NCI-H2029 treated with DMSO at 0.1 percent for 48 hours (cell line): ENCODE results near the gene MCOLN3.
"Not testable (repeated sequence)": the region's sequence is repeated elsewhere in the genome, so short reads cannot be mapped to it uniquely, and the experiment has no call there.

Experiments
- DNase-seq: peaks from one replicate; lab custom pipeline; 2025; lab: John Stamatoyannopoulos, UW

The MCOLN3 gene

GRCh38 chr1:85047472-85048295, 616 bp downstream of the MCOLN3 start:
- DNase-seq = no peak

DNA sequence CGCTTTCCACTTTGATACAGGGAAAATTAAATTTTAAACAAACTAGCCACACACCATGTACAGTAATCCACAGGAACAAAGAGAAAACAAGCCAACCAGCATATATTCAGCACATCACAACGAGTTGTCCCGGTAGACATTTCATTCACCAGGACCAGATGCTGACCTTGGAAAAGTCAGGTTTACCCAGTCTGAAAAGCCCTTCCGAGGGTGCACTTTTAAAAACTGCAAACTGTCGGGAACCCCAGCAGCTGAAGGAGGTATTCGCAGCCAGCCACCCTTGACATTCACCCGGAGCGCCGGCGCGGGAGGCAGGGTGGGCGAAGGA, 1.2 kb downstream of the MCOLN3 start:
- no peak for DNase-seq

DNA sequence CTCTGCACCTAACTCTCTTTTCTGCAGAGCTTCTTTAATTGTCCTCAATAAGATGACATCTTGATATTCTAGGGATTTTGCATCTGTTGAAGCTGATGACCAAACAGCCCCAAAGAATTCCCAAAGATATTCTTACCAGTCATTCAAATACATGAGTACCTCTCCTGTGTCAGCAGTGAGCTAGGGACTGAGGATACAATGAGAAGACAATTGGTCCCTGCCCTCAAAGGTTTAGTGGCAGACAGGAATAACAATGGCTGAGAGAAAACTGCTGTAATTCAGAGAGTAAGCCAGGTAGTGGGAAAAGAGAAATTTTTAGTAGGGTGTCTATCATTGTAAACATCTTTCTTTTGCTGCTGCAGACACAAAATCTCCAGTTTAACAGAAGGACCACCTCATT, 5.9 kb downstream of the MCOLN3 start:
- DNase-seq = no peak

DNA sequence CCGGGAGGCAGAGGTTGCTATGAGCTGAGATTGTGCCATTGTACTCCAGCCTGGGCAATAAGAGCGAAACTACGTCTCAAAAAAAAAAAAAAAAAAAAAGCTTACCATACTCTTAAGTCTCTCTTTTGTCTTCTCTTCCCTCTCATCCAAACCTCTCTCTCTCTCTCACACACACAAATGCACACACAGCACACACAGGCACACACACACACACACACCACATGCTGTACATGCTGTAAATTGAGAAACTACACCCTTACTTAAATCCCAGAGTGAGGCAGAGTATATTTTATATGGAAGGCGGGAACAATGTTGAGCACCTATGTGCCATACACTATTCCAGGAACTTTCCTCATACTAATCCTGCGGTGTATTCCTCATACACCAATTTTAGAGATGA, 6.5 kb downstream of the MCOLN3 start:
- DNase-seq = no peak

GRCh38 chr1:85033221-85033620, 15.1 kb downstream of the MCOLN3 start:
- DNase-seq = no peak

- DNase-seq = no peak
These were observed 17.8 kb downstream of the MCOLN3 start for GRCh38 chr1:85030536-85030935.

DNA sequence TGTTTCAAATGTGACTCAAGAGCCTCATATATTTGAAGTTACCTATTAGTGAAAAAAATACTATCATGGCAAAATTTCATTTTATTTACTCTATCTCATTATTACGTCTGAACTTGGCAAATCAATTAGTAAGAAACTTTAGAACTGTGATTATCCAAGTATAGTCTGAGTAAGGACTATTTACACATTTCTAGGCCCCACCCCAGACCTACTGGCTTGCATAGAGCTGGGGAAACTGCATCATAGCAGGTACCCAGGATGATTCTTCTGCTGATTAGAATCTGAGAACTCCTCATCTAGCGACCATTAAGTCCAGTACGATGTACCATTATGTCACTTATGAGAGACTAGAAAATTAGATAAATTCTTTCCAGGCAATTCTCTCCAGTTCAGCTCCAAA, 20.1 kb downstream of the MCOLN3 start:
- DNase-seq = no peak

DNA sequence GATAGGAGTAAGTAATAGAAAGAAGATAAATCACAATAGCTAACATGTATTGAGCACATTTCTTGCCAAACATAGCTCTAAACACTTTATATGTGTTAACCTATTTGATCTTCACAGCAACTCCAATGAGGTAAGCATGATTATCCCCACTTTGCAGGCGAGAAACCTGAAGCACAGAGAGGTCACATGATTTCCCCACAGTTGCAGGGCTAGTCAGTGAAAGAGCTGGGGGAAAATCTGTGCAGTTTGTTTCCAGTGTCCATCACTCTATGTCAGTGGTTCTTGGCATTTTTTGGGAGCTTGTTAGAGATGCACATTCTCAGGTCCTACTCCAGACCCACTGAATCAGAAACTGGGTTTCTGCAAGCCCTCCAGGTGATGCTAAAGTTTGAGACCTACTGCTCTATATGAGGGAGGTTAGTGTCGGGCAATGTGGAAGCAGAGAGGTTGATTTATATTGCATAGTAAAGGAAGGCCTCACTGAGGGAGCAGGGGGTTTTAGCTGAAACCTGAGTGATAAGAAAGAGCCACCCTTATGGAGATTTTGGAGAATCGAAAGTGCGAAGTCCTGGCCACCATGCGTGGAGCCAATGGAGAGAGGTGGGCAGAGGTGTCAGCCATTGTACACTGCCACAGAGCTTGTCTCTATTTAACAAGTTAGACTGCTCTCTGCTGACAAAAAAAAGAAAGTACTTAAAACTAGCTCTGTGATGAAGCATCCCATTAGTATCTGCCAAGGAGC, 20.9 kb downstream of the MCOLN3 start:
- no peak for DNase-seq

DNA sequence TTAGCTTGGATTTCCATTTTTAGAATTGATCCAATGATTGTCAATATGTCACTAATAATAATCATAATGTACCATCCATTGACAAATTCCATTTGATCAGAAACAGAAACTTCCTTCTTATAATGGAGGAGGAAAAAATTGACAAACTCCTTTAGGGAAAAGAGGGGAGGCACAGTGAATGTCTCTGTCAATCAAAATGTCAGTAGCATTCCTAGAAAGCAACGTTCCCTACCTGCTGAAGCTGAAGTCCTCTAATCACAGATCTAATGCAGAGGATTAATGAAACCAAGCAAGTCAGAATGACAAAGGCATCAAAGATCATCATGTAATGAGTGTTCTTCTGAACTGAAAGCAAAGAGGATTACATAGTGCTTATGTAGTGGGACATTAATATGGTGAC, 22.4 kb downstream of the MCOLN3 start:
- no peak for DNase-seq

DNA sequence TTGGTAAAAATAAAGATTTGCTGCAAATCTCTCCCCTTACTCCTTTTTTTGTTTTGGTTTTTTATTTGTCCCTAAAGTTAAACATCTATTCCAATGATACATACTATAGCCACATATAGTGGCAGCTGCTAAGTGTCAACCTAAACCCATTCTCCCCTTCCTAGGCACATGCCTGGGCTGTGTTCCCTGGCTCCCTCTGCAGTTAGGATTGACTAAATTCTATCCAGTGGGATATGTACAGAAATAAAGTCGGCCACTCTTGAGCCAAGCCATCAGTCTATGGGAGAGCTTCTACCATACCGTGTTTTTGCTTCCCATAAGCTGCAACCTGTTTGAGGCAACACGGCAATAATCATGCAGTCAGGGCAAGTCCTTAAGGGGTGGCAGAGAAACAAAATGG, 23.6 kb downstream of the MCOLN3 start:
- DNase-seq = no peak

DNA sequence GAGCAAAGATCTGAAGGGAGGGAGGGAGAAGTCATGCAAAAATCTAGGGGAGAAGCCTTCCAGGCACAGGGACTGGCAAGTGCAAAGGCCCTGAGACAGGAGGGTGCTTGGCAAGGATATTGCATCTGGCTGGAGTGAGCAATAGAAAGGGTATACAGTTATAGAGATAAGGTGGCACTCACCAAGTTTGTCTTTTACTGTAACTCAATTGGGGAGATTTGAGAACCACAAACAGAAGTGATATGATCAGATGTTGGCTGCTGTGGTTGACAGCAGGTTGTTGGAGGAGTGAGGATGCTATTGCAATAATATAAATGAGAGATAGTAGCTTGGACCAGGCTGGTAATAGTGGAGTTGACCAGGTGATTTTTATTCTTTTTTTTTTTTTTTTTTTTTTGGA, 25.6 kb downstream of the MCOLN3 start:
- no peak for DNase-seq

GRCh38 chr1:85019994-85020393, 28.3 kb downstream of the MCOLN3 start:
- DNase-seq = no peak

- DNase-seq = no peak
These were observed 32.5 kb downstream of the MCOLN3 start for GRCh38 chr1:85015826-85016225.

- DNase-seq = not testable (repeated sequence)
These were observed 42.7 kb downstream of the MCOLN3 start for GRCh38 chr1:85005641-85006040.

GRCh38 chr1:85001742-85002141, 46.6 kb downstream of the MCOLN3 start:
- no peak for DNase-seq

GRCh38 chr1:84998642-84999280, 49.5 kb downstream of the MCOLN3 start:
- no peak for DNase-seq

DNA sequence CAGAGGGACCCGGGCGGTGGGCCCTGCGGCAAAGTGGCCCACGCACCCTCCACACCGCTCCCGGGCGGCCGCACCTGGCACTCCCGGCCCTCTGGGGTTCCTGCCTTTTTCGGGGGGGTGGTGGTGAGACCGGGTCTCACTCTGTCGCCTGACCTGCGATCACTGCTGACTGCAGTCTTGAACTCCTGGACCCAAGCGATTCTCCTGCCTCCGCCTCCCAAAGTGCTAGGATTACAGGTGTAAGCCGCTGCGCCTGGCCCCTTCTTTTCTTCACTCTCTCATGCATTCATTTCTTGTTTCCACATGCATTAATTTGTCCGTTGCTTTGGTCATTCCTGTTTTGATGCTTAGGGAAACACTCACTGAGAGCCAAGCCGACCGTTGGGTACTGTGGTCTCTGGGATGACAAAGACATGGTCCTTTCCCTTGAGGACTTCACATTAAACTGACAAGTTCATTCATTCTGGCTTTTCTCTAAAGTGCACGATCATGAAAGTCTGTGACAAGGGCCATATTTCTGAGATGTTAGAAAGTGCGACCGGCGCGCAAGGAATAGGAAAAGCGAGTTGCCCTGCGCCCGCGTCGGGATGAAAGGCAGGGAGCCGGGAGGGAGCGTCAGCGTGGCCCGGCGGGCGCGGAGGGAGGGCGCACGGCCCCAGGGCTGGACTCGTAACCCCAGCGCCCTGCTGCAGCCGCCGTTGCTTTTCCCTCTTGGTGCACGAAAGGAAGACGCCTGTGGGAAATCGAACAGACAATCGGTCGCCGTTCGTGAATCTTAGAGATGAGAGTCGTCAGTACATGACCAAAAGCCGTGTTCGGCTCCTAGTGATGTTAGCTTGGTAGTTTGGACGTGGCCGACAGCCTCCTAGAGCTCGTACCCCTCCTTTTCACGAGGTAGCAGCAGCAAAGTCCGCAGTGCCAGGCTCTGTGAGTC, 50.4 kb downstream of the MCOLN3 start:
- DNase-seq = no peak

DNA sequence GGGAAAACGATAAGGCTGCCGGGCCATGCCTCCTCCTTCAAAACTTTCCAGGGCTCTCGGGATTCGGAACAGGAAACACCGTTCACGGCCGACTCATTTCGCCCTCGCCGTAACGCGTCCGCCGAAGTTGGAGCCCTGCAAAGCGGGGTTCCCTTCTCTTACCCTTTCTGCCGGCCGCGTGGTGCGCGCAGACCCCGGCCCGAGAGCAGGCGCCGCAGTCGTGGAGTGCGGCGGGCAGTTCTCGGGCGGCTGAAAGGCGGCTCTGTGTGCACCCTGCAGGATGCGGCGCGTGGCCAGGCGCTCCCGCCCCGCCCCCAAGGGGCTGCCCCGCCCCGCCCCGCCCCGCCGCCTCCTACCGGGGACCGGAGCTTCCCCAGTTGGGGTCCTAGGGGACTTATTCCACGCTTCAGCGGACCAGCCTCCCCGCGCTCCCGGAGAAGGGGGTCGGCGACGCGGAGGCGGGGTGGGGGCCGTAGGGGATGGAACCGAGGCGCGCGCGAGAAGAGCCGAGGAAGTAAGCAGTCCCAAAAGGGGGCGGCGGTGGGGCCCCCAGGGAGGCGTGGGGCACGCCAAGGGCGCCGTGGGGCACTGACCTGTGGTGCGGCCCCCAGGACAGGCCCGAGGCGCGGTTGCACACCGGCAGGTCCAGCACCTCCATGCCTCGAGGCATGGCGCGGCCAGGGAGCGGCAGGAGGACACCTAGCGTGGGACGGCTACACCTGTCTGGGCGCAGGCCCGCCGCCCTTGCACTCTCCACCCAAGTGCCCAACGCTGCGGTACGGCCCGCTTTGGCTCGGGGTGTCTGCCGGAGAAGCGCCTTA, 51.2 kb downstream of the MCOLN3 start, which contains the start of gene MCOLN2:
MCOLN2 (minus strand) TSS at position 268 of the 821 bp plus-strand sequence; CDS start at position 27, 241 bp downstream.
- DNase-seq = no peak

DNA sequence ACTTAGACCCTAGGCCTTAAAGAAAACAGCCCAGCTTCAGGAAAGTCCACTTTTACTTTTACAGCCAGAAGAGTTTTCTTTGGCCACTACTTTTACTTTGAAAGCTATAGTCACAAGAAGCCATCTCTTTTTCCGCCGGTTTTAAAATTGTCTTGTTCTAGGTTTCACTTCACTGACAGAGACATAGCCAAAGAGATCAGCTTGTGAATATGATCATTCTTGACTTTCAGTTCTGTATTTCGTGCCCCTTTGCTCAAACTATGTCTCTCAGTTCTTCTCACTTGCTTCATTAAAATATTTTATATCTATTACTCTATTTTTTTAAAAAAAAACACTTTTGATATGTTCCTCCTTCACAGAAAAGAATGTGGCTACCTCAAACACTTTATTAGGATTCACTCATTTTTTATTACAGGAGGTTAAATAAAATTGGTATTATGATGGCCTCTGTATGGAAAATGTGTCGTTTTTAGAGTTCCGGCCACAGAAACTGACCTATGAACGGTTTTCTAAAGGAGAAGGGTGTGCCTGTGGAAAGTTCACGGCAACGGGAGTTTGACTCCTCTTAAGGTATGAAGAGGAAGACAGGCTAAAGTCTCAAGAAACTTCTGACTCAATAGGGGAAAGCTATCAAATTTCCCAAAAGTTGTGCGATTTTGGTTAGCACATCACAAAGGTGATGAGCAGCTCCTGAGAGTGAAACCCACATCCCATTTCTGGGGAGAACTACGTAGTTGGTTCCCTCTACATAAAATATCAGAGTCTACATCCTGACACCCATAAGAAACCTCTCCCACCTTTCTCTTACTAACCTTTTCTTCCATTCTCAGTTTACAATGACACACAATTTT, 52.6 kb downstream of the MCOLN3 start:
- DNase-seq = no peak
